Measurements from ENCODE around the gene MTNR1B. TPM values are rescaled to one million over a fixed set of nuclear protein-coding genes. Genes with fewer than 3 reads are reported as not detected.

MTNR1B gene
- total and polyA plus RNA-seq, 10 of the 15 experiments (the other 5 are each of a cell fraction or from before 2014, with no cell fraction given): not detected

DNA sequence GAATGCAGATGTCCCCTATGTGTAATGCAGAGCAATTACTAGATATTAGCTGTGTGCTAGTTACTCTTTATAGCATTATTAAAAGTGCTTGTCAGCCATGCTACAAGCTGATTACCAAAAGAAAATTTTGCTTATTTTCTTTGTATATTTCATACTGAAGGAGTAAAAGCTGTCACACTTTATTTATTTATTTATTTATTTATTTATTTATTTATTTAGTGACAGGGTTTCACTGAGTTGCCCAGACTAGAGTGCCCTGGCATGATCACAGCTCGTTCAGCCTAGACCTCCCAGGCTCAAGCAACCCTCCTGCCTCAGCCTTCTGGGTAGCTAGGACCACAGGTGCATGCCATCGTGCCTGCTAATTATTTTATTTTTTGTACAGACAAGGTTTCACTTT is 4.3 kb upstream of the MTNR1B start:
- SMC1A ChIA-PET (ENCODE audit: uncharacterized antibody, unreplicated experiment): interaction anchor here (0.7 to 1.7 kb wide), 2 partner anchors 24 to 57 kb away, joined by 3 read pairs; no protein-coding TSS in a partner anchor

DNA sequence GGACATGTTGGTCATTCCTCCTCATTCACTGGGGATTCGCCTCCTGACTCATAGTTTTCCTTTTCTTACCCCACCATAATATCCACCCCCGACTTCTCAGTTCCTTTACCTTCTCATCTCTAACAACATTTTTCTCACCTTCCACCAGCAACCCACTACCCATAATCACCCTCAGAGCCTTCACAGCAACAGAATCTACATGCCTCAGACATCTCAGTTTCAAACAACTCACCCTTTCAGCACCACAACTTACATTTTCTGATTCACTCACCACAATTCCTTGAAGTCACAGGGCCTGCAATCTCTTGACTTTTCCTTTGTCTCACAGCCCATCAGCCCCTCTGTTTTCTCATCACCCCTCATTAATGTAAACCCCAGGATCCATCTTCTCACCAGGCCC is 2.3 kb upstream of the MTNR1B start:
- no peak overlapping the region for H3K4me3 ChIP-seq
- in situ Hi-C loops (cut with MboI): no loop called here
- H3K27me3 ChIP-seq (replicated peaks in 1 of 2; ENCODE audit: control insufficient read depth in 2 of 2, insufficient read depth in 2 of 2, low read length in 1 of 2): no peaks in the 10 kb centered on the region; a peak in 3 of 4 replicates
- H3K9ac ChIP-seq (ENCODE audit: control insufficient read depth, insufficient read depth, low read length): no peak overlapping the region
- POLR2A ChIA-PET: no interaction called here
- RAD21 ChIA-PET (ENCODE audit: unreplicated experiment): no interaction called here
- FAIRE-seq (no peak), ATAC-seq (no peak), DNase-seq (ENCODE audit: low read depth, low spot score) (no peak)
- BruUV-seq (replicated peaks): no TSS peak
- no peak overlapping the region for H3K4me2 ChIP-seq (ENCODE audit: control insufficient read depth, insufficient read depth)
- intact Hi-C loops (cut with micrococcal nuclease; ENCODE audit: unreplicated experiment): no loop called here
- no peaks in the 10 kb centered on the region for H3K9me3 ChIP-seq (replicated peaks; ENCODE audit: control insufficient read depth, insufficient read depth, low read length)
- H4K20me1 ChIP-seq (ENCODE audit: control insufficient read depth, insufficient read depth): no peaks in the 10 kb centered on the region
- no peaks in the 10 kb centered on the region for H3K4me1 ChIP-seq (ENCODE audit: control insufficient read depth, insufficient read depth, low read length)
- TF ChIP-seq, protein P1, sequence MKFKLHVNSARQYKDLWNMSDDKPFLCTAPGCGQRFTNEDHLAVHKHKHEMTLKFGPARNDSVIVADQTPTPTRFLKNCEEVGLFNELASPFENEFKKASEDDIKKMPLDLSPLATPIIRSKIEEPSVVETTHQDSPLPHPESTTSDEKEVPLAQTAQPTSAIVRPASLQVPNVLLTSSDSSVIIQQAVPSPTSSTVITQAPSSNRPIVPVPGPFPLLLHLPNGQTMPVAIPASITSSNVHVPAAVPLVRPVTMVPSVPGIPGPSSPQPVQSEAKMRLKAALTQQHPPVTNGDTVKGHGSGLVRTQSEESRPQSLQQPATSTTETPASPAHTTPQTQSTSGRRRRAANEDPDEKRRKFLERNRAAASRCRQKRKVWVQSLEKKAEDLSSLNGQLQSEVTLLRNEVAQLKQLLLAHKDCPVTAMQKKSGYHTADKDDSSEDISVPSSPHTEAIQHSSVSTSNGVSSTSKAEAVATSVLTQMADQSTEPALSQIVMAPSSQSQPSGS (IDR thresholded peaks at IDR 0.05; ENCODE audit: low read length): no peak
- TF ChIP-seq, protein P2, sequence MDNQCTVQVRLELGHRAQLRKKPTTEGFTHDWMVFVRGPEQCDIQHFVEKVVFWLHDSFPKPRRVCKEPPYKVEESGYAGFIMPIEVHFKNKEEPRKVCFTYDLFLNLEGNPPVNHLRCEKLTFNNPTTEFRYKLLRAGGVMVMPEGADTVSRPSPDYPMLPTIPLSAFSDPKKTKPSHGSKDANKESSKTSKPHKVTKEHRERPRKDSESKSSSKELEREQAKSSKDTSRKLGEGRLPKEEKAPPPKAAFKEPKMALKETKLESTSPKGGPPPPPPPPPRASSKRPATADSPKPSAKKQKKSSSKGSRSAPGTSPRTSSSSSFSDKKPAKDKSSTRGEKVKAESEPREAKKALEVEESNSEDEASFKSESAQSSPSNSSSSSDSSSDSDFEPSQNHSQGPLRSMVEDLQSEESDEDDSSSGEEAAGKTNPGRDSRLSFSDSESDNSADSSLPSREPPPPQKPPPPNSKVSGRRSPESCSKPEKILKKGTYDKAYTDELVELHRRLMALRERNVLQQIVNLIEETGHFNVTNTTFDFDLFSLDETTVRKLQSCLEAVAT (IDR thresholded peaks at IDR 0.05): no peak
- TF ChIP-seq IKZF2 (IDR thresholded peaks at IDR 0.05) (no peak), SRF (IDR thresholded peaks at IDR 0.05; ENCODE audit: low read depth in 2 of 2, low read length in 2 of 2) (no peak), BACH1 (IDR thresholded peaks at IDR 0.05; ENCODE audit: borderline replicate concordance) (no peak)
- WGBS (ENCODE audit: insufficient coverage, insufficient replicate concordance, low lambda C conversion rate, missing lambda C conversion rate): 19% methylated on average over 2 of the region's 2 CpGs
- no peaks in the 10 kb centered on the region for H3K36me3 ChIP-seq (ENCODE audit: control insufficient read depth in 2 of 2, insufficient read depth in 2 of 2, low read length in 1 of 2)
- no peak overlapping the region for H3K27ac ChIP-seq (ENCODE audit: control insufficient read depth, insufficient read depth)
- CTCF ChIA-PET: no interaction called here
- no peaks in the 10 kb centered on the region for H3K79me2 ChIP-seq (ENCODE audit: control insufficient read depth, insufficient read depth, low read length)
- no peak overlapping the region for H2AFZ ChIP-seq (ENCODE audit: control insufficient read depth, low read depth, low read length)
- SMC1A ChIA-PET (ENCODE audit: uncharacterized antibody, unreplicated experiment): no interaction called here

More for the DNA sequence above, 4.3 kb upstream of the MTNR1B start:
- H2AFZ ChIP-seq (ENCODE audit: control insufficient read depth, low read depth, low read length): no peak overlapping the region
- H3K4me1 ChIP-seq (ENCODE audit: control insufficient read depth, insufficient read depth, low read length): no peaks in the 10 kb centered on the region
- ChIA-PET POLR2A (no interaction called here), CTCF (no interaction called here), RAD21 (ENCODE audit: unreplicated experiment) (no interaction called here)
- no peaks in the 10 kb centered on the region for H3K9me3 ChIP-seq (replicated peaks; ENCODE audit: control insufficient read depth, insufficient read depth, low read length)
- no peak for ATAC-seq
- no peak overlapping the region for H3K4me2 ChIP-seq (ENCODE audit: control insufficient read depth, insufficient read depth)
- no peak overlapping the region for H3K9ac ChIP-seq (ENCODE audit: control insufficient read depth, insufficient read depth, low read length)
- in situ Hi-C loops (cut with MboI) (no loop called here), intact Hi-C loops (cut with micrococcal nuclease; ENCODE audit: unreplicated experiment) (no loop called here)
- no peaks in the 10 kb centered on the region for H4K20me1 ChIP-seq (ENCODE audit: control insufficient read depth, insufficient read depth)
- H3K36me3 ChIP-seq (ENCODE audit: control insufficient read depth in 2 of 2, insufficient read depth in 2 of 2, low read length in 1 of 2): no peaks in the 10 kb centered on the region
- no peaks in the 10 kb centered on the region for H3K79me2 ChIP-seq (ENCODE audit: control insufficient read depth, insufficient read depth, low read length)
- WGBS (ENCODE audit: insufficient coverage, insufficient replicate concordance, low lambda C conversion rate, missing lambda C conversion rate): 27% methylated on average over 2 of the region's 2 CpGs
- H3K27ac ChIP-seq (ENCODE audit: control insufficient read depth, insufficient read depth): no peak overlapping the region
- no peak overlapping the region for H3K4me3 ChIP-seq
- DNase-seq (ENCODE audit: low read depth, low spot score): no peak
- no peak for FAIRE-seq
- no peaks in the 10 kb centered on the region; a peak in 3 of 4 replicates for H3K27me3 ChIP-seq (replicated peaks in 1 of 2; ENCODE audit: control insufficient read depth in 2 of 2, insufficient read depth in 2 of 2, low read length in 1 of 2)
- BruUV-seq (replicated peaks): no TSS peak
- TF ChIP-seq ZSCAN29 (IDR thresholded peaks at IDR 0.05): no peak
- TF ChIP-seq NFYB (IDR thresholded peaks at IDR 0.05; ENCODE audit: insufficient read depth, low read depth, low read length): no peak
- TF ChIP-seq SREBF1 (IDR thresholded peaks at IDR 0.05; ENCODE audit: low read length): no peak
- TF ChIP-seq, protein P3, sequence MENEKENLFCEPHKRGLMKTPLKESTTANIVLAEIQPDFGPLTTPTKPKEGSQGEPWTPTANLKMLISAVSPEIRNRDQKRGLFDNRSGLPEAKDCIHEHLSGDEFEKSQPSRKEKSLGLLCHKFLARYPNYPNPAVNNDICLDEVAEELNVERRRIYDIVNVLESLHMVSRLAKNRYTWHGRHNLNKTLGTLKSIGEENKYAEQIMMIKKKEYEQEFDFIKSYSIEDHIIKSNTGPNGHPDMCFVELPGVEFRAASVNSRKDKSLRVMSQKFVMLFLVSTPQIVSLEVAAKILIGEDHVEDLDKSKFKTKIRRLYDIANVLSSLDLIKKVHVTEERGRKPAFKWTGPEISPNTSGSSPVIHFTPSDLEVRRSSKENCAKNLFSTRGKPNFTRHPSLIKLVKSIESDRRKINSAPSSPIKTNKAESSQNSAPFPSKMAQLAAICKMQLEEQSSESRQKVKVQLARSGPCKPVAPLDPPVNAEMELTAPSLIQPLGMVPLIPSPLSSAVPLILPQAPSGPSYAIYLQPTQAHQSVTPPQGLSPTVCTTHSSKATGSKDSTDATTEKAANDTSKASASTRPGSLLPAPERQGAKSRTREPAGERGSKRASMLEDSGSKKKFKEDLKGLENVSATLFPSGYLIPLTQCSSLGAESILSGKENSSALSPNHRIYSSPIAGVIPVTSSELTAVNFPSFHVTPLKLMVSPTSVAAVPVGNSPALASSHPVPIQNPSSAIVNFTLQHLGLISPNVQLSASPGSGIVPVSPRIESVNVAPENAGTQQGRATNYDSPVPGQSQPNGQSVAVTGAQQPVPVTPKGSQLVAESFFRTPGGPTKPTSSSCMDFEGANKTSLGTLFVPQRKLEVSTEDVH (IDR thresholded peaks at IDR 0.05; ENCODE audit: low read depth, partially characterized antibody): no peak
